ENCODE results near the gene ZNRD2.
"Not testable (repeated sequence)": the region's sequence is repeated elsewhere in the genome, so short reads cannot be mapped to it uniquely, and the experiment has no call there.

Gene ZNRD2

GRCh38 chr11:65560555-65561418 is 9.5 kb upstream of the ZNRD2 start:
- TF ChIP-seq, protein P1, sequence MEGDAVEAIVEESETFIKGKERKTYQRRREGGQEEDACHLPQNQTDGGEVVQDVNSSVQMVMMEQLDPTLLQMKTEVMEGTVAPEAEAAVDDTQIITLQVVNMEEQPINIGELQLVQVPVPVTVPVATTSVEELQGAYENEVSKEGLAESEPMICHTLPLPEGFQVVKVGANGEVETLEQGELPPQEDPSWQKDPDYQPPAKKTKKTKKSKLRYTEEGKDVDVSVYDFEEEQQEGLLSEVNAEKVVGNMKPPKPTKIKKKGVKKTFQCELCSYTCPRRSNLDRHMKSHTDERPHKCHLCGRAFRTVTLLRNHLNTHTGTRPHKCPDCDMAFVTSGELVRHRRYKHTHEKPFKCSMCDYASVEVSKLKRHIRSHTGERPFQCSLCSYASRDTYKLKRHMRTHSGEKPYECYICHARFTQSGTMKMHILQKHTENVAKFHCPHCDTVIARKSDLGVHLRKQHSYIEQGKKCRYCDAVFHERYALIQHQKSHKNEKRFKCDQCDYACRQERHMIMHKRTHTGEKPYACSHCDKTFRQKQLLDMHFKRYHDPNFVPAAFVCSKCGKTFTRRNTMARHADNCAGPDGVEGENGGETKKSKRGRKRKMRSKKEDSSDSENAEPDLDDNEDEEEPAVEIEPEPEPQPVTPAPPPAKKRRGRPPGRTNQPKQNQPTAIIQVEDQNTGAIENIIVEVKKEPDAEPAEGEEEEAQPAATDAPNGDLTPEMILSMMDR (IDR thresholded peaks at IDR 0.05; ENCODE audit: borderline replicate concordance, control extremely low read depth, extremely low read depth, insufficient read depth, missing control alignments): no peak
- DNase-seq (ENCODE audit: low spot score): no peak
- in situ Hi-C loops (cut with MboI; ENCODE audit: low sequenced_read_pairs, unreplicated experiment): no loop called here

DNA sequence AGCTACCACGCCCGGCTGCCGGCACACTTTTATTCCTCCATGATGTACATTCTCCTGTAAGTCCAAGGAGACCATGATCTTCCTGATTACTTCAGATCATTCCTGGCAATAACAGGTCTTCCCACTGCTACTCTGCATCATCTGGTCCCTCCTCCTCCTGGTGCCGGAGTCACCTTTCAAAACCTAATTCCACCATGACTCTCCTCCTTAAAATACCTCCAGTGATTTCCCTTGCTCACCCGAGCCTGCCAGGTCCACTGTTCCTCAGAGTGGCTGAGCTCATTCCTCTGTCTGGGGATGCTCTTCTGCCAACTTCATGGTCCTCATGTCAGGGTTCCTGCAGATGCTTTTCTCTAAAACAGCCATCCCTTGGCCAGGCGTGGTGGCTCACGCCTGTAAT is 8.3 kb upstream of the ZNRD2 start:
- no peak for DNase-seq (ENCODE audit: low spot score)
- TF ChIP-seq, protein P1 (IDR thresholded peaks at IDR 0.05; ENCODE audit: borderline replicate concordance, control extremely low read depth, extremely low read depth, insufficient read depth, missing control alignments): no peak
- in situ Hi-C loops (cut with MboI; ENCODE audit: low sequenced_read_pairs, unreplicated experiment): no loop called here

GRCh38 chr11:65562788-65563187 is 7.5 kb upstream of the ZNRD2 start:
- in situ Hi-C loops (cut with MboI; ENCODE audit: low sequenced_read_pairs, unreplicated experiment): no loop called here
- TF ChIP-seq, protein P1 (IDR thresholded peaks at IDR 0.05; ENCODE audit: borderline replicate concordance, control extremely low read depth, extremely low read depth, insufficient read depth, missing control alignments): no peak
- no peak for DNase-seq (ENCODE audit: low spot score)

- in situ Hi-C loops (cut with MboI; ENCODE audit: low sequenced_read_pairs, unreplicated experiment): no loop called here
Observed at GRCh38 chr11:65563601-65564000, 6.7 kb upstream of the ZNRD2 start.

GRCh38 chr11:65564879-65565559 is 5.3 kb upstream of the ZNRD2 start:
- DNase-seq (ENCODE audit: low spot score); in situ Hi-C loops (cut with MboI; ENCODE audit: low sequenced_read_pairs, unreplicated experiment): not testable (repeated sequence)

More at GRCh38 chr11:65563601-65564000, 6.7 kb upstream of the ZNRD2 start:
- no peak for DNase-seq (ENCODE audit: low spot score)
- TF ChIP-seq, protein P1 (IDR thresholded peaks at IDR 0.05; ENCODE audit: borderline replicate concordance, control extremely low read depth, extremely low read depth, insufficient read depth, missing control alignments): no peak

GRCh38 chr11:65565624-65566453 is 4.4 kb upstream of the ZNRD2 start:
- in situ Hi-C loops (cut with MboI; ENCODE audit: low sequenced_read_pairs, unreplicated experiment): no loop called here
- no peak for DNase-seq (ENCODE audit: low spot score)
- TF ChIP-seq, protein P1 (IDR thresholded peaks at IDR 0.05; ENCODE audit: borderline replicate concordance, control extremely low read depth, extremely low read depth, insufficient read depth, missing control alignments): no peak

All from GM13976 (cell line).